Measurements from ENCODE around the gene ELF4.
"Not testable (repeated sequence)": the region's sequence is repeated elsewhere in the genome, so short reads cannot be mapped to it uniquely, and the experiment has no call there.

Gene ELF4

DNA sequence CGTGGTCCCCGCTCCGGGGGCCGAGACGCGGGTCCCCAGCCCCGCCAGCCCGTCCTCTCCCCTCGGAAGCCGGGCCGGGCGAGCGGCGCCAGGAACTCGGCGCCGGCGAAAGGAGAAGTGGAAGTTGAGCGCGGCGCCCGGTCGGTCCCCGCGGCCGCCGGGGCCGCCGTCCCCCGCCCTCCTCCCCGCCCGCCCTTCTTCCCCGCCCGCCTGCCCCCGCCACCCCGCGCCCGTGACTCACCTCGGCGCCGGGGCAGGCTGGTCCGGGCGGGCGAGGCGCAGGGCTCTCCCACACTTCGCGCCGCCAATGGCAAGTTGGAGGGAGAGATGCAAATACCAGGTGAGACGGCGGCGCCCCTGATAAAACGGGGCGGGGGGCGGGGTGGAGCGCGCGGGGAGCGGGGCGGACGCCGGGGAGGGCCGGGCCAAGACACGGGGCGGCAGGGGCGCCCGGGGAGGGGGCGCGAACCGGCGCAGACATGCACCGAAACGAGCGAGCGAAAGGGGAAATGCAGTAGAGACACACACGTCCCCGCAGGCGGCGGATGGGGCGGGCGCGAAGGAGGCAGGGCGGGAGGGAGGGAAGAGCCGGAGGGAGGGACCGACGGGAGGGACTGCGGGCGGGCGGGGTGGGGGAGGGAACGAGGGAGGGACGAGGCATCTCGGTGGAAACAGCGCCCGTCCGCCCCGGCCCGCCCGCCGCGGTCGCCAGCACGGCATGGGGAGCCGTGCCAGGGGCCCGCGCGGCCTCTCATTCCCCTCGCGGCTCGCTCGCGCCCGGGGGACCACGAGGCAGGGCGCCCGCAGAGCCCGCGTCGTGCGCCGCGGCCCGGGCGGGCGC is at the start of gene ELF4:
ELF4 (minus strand) TSS at position 119 of the 841 bp plus-strand sequence. CDS start 29,167 bp downstream, outside the sequence.
- DNase-seq: no peak

- no peak for DNase-seq
Measured at GRCh38 chrX:130159776-130160175, 49.5 kb upstream of the ELF4 start.

DNA sequence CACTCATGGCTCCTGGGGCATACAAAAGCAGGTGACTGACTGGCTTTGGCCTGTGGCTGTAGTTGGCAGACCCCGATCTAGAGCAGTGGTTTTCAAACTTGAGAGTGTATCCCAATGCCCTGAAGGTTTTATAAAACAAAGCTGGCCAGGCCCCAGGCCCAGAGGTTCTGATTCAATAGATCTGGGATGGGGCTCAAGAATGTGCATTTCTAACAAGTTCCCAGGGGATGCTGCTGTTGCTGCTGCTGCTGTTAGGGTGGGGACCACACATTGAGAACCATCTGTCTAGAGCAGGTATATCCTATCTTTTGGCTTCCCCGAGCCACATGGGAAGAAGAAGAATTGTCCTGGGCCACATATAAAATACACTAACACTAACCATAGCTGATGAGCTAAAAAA is 48.0 kb upstream of the ELF4 start:
- DNase-seq: no peak

DNA sequence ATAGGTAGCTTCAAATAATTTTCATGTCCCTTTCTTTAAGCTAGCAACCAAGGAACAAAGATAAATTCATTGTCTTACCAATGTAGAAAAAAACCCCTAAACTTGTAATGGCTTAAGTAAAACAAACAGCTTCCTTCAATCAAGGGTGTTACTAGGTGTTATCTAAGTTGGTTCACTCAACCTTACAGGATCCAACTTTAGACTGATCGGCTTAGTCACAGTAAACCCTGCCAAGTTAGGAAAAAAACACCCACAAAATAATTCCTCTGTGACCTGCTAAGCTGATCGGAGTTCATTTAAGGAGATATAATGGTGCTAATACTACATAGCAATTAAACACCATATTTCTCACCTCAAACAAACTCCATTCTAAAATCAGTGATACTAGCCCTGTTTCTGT is 45.3 kb upstream of the ELF4 start:
- DNase-seq: no peak

GRCh38 chrX:130147631-130148030 is 37.3 kb upstream of the ELF4 start:
- no peak for DNase-seq

DNA sequence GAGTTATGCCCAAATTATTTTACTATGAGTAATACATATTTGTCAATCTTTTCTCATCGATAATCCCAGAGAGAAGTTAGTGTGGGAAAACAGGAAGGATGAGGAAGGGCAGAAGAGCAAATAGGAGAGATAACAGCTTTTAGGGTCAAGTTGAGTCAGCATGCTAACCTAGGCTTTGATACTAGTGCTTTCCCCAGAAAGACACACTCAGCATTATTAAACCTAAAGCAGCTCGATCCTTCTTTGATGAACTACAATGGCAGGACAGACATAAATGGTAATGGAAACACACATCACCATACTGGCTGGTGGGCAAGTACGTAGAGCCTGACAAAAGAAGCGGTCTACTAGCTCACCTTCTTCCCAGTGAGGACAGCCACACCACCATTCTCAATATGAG is 34.8 kb upstream of the ELF4 start:
- DNase-seq: no peak

- DNase-seq: no peak
Measured at GRCh38 chrX:130144509-130144908, 34.2 kb upstream of the ELF4 start.

GRCh38 chrX:130139474-130140201 is 29.3 kb upstream of the ELF4 start:
- DNase-seq: no peak

DNA sequence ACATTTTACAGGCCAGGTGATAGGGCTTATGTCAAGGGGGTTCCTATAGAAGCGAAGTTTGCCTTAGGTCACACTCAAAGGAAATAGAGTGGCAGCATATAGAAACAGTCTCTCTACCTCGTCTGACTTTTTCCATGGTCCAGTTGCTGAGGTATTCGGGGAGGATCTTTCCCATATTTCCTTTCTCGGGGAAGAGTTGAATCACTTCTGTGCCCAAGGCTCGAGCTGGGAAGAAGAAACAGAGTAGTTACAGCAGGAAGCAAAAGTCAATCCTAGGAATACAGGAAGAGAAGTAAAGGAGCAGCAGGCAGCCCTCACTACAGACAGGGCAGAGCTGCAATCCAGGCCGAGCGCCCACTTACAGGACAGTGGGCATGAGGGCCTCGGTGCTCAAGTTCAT is 26.7 kb upstream of the ELF4 start:
- DNase-seq: no peak

DNA sequence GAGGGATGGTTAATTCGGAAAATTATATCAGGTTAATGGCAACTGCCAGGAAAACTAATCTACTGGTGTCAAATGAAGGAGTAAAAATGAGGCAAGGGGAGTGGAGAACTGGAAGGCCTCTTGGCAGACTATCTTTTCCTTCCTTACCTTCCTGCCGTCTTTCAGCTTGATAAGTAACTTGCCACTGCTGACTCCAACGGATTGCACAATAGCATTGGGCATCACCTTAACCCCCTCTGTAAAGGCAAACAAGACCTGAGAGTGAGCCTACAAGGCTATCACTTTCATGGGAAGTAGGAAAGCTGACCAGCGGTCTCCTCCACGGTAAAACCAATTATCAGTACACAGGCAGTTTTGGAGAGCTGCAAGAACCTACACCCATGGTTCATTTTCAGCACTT is 26.2 kb upstream of the ELF4 start:
- DNase-seq: no peak

GRCh38 chrX:130130990-130131389 is 20.7 kb upstream of the ELF4 start:
- no peak for DNase-seq

- DNase-seq: no peak
Measured at GRCh38 chrX:130125091-130125874, 15.0 kb upstream of the ELF4 start.

GRCh38 chrX:130124577-130124976 is 14.3 kb upstream of the ELF4 start:
- no peak for DNase-seq

DNA sequence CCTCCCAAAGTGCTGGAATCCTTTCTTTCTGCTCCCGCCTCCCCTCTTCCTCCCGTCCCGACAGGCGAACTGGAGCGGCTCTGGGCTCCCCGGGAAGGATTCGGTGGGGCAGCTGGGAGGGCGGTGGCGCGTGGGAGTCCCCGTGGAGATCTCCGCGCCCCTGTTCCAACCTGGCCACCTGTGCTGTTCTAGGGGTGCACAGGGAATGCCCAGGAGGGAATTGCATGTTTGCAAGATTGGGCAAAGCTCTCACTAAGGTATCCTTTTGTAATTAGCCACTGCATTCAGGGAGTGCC is 11.2 kb upstream of the ELF4 start:
- DNase-seq: no peak

DNA sequence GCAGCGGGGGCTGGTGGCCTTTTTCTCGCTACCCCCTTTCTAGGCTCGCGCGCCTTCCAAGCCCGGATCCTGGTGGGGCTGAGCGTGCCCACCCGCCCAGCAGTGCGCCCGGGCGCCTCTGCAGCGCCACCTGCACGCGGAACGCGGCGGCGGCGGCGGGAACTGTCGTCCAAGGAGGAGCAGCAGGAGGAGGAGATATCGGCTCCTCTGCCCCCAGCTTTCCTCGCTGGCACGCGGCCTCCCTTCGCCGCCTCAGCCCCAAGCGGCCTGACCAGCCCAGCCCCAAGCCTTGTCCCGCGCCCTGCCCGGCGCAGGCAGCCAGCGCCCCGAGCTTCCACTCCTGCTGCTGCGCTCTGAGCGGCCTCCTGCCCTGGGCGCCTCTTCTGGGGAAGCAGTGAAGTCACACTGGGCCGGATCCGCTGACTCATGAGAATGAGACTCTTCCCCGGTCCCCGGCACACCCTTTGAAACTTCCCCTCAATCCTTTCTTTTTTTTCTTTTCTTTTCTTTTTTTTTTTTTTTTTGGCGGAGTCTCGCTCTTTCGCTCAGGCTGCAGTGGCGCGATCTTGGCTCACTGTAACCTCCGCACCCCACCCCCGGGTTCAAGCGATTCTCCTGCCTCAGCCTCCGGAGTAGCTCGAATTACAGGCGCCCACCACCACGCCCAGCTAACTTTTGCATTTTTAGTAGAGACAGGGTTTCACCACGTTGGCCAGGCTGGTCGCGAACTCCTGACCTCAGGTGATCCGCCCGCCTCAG is 10.6 kb upstream of the ELF4 start:
- peak; percentile 26 for DNase-seq

DNA sequence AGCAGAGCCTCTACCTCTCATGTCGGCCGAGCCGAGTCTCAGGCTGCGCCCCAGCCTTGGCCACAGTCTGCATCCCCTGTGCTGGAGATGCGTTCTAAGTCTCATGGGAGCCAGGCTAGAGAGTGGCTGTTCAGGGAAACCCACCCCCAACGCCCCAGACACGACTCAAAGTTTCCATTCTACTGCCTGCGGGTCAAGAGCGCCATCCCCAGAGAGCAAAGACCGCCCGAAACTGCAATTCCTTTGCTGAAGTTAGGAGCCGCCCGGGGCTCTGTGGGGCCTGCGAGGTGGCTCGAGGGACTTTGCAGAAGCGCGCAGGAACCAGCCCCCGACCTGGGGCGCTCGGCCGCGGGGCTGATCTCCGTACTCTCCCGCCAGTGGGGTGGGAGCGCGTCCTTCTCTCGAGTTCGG is 10.0 kb upstream of the ELF4 start:
- DNase-seq: no peak

GRCh38 chrX:130119312-130119898 is 9.1 kb upstream of the ELF4 start:
- no peak for DNase-seq

- no peak for DNase-seq
Measured at GRCh38 chrX:130118441-130119311, 8.4 kb upstream of the ELF4 start.

DNA sequence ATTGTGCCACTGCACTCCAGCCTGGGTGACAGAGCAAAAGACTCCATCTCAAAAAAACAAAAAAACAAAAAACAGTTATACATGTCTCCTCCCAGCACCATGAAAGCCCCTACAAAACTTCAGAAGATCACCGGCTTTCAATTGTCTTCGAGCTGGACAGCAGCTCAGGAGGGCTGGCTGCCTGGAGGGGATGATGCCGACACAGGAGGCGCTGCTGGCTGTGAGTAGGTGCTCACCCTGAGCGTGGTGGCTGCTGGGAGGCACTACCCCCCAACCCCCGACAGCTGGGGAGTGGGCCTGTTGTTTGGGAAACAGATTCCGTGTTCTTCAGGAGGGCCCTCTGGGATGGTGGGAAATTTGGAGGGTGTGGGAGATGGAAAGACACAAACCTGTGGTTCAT is 6.9 kb upstream of the ELF4 start:
- no peak for DNase-seq

DNA sequence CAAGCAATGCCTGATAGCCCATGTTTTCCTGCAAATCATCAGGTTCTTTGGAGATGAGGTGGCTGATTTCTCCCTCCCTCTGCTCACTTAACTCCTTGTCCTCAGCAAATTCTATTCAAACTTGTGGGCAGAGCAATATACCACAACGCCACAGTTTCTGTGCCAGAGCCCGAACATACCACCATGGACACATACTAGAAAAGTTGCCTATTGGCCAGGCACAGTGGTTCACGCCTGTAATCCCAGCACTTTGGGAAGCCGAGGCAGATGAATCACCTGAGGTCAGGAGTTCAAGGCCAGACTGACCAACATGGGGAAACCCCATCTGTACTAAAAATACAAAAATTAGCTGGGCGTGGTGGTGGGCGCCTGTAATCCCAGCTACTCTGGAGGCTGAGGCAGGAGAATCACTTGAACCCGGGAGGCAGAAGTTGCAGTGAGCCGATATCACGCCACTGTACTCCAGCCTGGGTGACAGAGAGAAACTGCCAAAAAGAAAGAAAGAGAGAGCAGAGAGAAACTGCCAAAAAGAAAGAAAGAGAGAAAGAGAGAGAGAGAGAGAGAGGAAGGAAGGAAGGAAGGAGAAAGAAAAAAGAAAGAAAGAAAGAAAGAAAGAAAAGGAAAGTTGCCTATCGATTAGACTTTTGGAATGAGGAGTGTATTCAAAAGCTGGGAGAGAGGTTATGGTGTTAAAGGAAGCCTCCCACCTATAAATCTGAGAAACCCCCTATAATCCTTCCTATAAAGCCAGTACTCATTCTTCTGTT is 5.0 kb upstream of the ELF4 start:
- DNase-seq: not testable (repeated sequence)

DNA sequence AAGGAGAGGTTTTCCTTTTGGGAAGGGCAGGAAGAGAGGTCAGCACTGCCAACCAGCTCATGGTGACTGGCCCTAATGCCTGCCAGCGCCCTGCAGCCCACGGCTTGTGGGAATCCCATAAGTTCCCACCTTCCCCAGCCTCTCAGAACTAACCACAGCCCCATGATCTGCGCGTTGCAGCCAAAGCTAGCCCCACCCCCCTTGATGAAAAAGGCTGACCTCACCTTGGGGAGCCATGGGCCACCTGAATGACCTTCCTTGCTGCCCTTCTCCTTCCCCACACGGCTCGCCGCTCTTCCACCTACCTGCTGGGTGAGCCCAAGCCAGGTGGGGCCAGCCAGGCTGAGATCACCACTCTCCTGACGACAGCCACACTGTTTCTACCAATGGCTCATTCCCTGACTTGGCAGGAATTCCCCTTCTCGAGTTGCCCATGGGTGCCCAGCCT is 3.9 kb upstream of the ELF4 start:
- DNase-seq: no peak
